ENCODE data around the gene CD93. TPM values are rescaled to one million over a fixed set of nuclear protein-coding genes. Genes with fewer than 3 reads are reported as not detected.

The CD93 gene
- total and polyA plus RNA-seq, 2 donors: 52.6 to 72.8 TPM

GRCh38 chr20:23079016-23079351 lies 7.1 kb downstream of the CD93 start:
- WGBS: 65% methylated on average over 6 of the region's 6 CpGs
- no peak for DNase-seq (ENCODE audit: extremely low spot score)
- Histone ChIP-seq H3K27ac (ENCODE audit: low read depth) (no peak overlapping the region), H3K4me3 (ENCODE audit: low read depth, low read length) (no peak overlapping the region), H3K36me3 (ENCODE audit: insufficient read depth) (no peaks in the 10 kb centered on the region), H3K4me1 (ENCODE audit: insufficient read depth) (peaks cover 1% of the 10 kb centered on the region)

DNA sequence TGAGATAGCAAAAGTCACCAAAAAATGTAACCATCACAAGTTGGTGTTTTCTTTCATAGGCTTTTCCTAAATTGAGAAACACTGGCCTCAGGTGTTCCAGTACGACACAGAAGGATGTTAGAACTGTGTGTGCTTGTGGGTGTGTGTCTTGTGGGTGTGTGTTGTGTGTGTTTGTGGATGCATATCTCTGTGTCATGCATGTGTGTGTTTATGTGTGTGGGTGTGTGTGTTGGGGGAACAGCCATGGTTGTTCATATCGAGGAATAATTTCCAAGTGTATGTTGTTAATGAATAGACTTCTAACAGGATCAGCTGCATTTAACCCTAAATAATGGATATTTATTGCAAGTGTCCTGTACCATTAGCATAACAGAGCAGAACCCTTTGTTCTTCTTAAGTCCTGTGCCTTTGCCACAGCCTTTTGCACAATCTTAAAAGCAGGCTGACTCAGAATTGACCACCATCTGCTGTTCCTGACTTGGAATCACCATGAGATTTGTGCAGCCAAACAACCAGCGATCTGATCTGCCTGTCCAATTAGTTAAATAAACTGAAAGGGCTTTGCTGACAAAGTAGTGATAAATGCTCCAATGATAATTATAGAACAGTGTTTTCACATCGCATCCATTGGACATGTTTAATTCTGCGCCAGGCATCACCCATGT lies 7.6 kb downstream of the CD93 start:
- WGBS: 69% methylated on average over 5 of the region's 5 CpGs
- Histone ChIP-seq H3K27ac (ENCODE audit: low read depth) (no peak overlapping the region), H3K4me3 (ENCODE audit: low read depth, low read length) (no peak overlapping the region), H3K36me3 (ENCODE audit: insufficient read depth) (no peaks in the 10 kb centered on the region), H3K4me1 (ENCODE audit: insufficient read depth) (peaks cover 1% of the 10 kb centered on the region)
- DNase-seq (ENCODE audit: extremely low spot score): no peak

GRCh38 chr20:23077277-23077676 lies 8.8 kb downstream of the CD93 start:
- no peak for DNase-seq (ENCODE audit: extremely low spot score)
- no peak overlapping the region for H3K4me3 ChIP-seq (ENCODE audit: low read depth, low read length)
- 95% methylated on average over 4 of the region's 4 CpGs for WGBS
- peaks cover 1% of the 10 kb centered on the region for H3K4me1 ChIP-seq (ENCODE audit: insufficient read depth)
- no peak overlapping the region for H3K27ac ChIP-seq (ENCODE audit: low read depth)
- no peaks in the 10 kb centered on the region for H3K36me3 ChIP-seq (ENCODE audit: insufficient read depth)

- H3K4me1 ChIP-seq (ENCODE audit: insufficient read depth): peaks cover 1% of the 10 kb centered on the region
- 92% methylated on average over 3 of the region's 3 CpGs for WGBS
- no peak overlapping the region for H3K27ac ChIP-seq (ENCODE audit: low read depth)
- H3K36me3 ChIP-seq (ENCODE audit: insufficient read depth): no peaks in the 10 kb centered on the region
- DNase-seq (ENCODE audit: extremely low spot score): no peak
- H3K4me3 ChIP-seq (ENCODE audit: low read depth, low read length): no peak overlapping the region
These were observed 12.1 kb downstream of the CD93 start for GRCh38 chr20:23074052-23074451.

DNA sequence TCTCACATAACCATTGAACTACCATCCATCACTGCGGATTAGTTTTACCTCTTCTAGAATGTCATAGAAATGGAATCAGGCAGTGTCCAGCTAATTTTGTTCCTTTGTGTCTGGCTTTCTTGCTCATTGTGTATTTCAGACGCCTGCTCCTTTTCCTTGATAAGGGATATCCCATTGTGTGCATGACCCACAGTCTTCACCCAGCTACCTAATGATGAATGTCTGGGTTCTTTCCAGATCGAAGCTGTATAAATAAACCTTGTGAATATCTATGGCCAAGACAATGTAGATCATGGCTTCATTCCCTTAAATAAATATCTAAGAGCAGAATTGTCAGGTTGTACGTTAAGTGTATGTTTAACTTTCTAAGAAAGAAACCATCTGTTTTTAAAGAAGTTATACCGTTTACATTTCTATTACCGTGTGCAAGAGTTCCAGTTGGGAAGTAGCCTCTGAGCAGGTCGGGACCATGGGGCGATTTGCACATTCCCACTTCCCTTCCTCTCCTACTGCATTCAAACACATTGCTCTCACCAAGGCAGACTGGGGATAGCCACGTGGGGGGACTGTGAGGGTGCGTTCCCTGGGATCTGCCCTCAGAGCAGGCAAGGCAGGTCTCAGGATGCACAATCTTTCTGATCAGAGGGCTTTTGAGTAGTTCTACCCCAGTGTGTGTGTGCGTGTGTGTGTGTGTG lies 13.1 kb downstream of the CD93 start:
- Histone ChIP-seq H3K4me3 (ENCODE audit: low read depth, low read length) (no peak overlapping the region), H3K27ac (ENCODE audit: low read depth) (no peak overlapping the region), H3K4me1 (ENCODE audit: insufficient read depth) (no peaks in the 10 kb centered on the region), H3K36me3 (ENCODE audit: insufficient read depth) (no peaks in the 10 kb centered on the region)
- 69% methylated on average over 11 of the region's 11 CpGs for WGBS
- DNase-seq (ENCODE audit: extremely low spot score): no peak

DNA sequence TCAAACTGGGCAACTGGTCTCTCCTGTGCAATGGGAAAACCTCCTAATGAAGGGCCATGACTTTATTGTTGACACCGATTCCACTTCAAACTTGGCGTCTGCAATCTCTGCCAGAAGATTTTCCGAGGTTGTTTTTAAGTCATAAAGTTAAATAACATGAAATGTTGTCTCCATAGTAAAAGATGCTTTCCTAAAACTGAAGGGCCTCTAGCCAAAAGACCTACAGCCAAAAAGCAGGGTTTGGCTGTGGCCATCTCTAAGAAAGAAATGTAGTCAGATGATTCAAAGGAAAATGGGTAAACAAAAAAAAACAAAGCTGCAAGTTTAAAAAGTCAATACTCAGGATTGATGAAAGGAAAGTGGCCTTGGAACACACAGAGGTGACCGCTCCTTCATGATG lies 14.1 kb downstream of the CD93 start:
- no peak overlapping the region for H3K4me3 ChIP-seq (ENCODE audit: low read depth, low read length)
- H3K4me1 ChIP-seq (ENCODE audit: insufficient read depth): no peaks in the 10 kb centered on the region
- DNase-seq (ENCODE audit: extremely low spot score): no peak
- no peaks in the 10 kb centered on the region for H3K36me3 ChIP-seq (ENCODE audit: insufficient read depth)
- WGBS: 69% methylated on average over 4 of the region's 4 CpGs
- H3K27ac ChIP-seq (ENCODE audit: low read depth): no peak overlapping the region

DNA sequence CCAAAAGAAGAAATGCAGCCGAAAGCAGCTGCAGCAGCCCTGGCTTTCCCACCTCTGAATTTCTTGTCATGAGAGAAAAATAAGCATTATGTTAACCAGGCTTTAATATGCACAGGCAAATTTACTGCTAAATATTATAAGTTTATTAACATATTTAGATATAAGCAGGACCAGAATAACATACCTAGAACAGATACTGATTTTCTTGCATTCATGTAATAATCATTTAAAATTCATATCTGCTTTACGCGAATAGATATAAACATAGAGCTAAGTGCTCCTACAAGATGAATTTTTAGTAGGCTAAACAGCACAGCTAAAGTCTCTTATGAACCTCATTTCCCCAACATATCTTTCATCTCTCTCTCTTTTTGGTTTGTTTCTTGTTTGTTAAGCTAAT lies 14.7 kb downstream of the CD93 start:
- 79% methylated on average over 3 of the region's 3 CpGs for WGBS
- no peaks in the 10 kb centered on the region for H3K36me3 ChIP-seq (ENCODE audit: insufficient read depth)

DNA sequence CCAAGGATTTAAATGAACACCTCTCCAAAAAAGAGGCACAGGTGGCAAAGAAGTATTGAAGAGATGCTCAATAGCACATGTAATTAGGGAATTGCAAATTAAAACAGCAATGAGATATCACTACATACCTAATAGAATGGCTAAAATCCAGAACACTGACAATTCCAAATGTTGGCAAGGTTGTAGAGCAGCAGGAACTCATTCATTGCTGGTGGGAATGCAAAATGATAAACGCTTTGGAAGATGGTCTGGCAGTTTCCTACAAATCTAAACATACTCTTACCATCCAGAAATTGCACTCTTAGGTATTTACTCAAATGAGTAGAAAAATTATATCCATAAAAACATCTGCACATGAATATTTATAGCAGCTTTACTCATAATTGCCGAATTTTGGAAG lies 17.0 kb downstream of the CD93 start:
- H3K4me1 ChIP-seq (ENCODE audit: insufficient read depth): no peaks in the 10 kb centered on the region
- WGBS: 80% methylated on average over 2 of the region's 2 CpGs
- no peak for DNase-seq (ENCODE audit: extremely low spot score)
- H3K27ac ChIP-seq (ENCODE audit: low read depth): no peak overlapping the region
- H3K36me3 ChIP-seq (ENCODE audit: insufficient read depth): no peaks in the 10 kb centered on the region
- H3K4me3 ChIP-seq (ENCODE audit: low read depth, low read length): no peak overlapping the region

More for the DNA sequence above, 14.7 kb downstream of the CD93 start:
- no peaks in the 10 kb centered on the region for H3K4me1 ChIP-seq (ENCODE audit: insufficient read depth)
- no peak overlapping the region for H3K27ac ChIP-seq (ENCODE audit: low read depth)
- DNase-seq (ENCODE audit: extremely low spot score): no peak
- H3K4me3 ChIP-seq (ENCODE audit: low read depth, low read length): no peak overlapping the region

DNA sequence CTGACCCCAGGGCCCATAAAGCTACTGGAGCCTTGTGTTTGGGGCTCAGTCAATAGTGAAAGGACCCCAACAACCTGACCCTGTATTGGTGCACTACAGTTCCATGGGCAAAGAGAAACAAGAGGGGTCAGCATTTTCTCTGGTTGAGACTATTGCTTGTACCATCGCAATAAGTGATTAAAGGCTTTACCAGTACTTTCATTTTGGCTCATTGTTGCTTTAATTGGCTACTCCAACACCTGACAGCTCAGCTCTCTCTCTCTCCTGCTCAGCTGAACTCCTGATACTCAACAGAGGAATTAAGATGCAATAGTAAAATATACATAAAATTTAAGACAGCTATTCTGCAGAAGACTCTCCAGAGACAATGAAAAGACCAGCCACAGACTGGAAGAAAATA lies 17.8 kb downstream of the CD93 start:
- 92% methylated on average over 1 of the region's 1 CpG for WGBS
- no peak for DNase-seq (ENCODE audit: extremely low spot score)

GRCh38 chr20:23066772-23067171 lies 19.4 kb downstream of the CD93 start:
- Histone ChIP-seq H3K4me1 (ENCODE audit: insufficient read depth) (no peaks in the 10 kb centered on the region), H3K27ac (ENCODE audit: low read depth) (no peak overlapping the region), H3K36me3 (ENCODE audit: insufficient read depth) (no peaks in the 10 kb centered on the region), H3K4me3 (ENCODE audit: low read depth, low read length) (no peak overlapping the region)
- DNase-seq (ENCODE audit: extremely low spot score): no peak
- 87% methylated on average over 3 of the region's 3 CpGs for WGBS

More for the DNA sequence above, 17.8 kb downstream of the CD93 start:
- no peaks in the 10 kb centered on the region for H3K36me3 ChIP-seq (ENCODE audit: insufficient read depth)
- no peak overlapping the region for H3K27ac ChIP-seq (ENCODE audit: low read depth)
- H3K4me1 ChIP-seq (ENCODE audit: insufficient read depth): no peaks in the 10 kb centered on the region
- no peak overlapping the region for H3K4me3 ChIP-seq (ENCODE audit: low read depth, low read length)

DNA sequence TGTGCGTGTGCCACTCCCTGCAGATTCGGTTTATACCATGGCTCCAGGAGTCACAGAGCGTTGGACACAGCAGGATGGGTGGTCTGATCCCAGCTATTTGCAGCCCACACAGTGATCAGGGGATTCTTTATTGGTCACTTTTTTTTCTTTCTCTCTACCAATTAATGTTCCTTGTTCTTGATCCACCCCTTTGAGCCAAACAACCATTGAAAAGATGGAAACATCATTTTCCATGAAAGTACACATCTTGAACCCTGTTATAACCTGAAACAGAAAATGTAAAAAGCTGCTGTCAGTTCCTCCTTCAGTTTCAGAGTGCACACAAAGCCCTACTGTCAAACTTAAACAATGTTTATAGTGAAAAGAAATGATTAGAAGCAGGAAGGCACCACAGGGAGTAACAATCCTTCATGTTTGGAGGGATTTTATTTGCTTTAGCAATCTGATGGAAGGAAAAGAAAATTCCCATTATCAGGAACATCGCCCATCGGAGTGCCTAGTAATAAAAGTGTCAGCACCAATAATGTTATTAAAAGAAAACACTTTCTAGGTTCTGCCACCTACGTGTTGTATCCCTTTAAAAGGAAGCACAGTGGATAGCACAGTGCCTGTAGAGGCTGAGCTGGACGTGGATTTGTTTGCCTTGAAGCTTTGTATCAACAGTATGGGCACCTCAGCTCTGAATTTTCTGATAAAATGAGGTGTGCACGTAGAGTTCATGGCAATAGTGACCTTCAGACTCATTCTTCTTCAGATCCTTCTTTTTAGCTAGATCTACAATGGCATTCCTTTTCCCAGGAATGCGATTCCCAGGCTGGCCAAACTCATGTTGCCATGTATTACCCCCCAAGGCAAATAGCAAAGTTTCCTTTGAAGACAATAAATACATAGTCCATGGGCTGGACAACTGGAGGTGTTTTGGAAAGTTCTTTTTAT lies 20.6 kb downstream of the CD93 start:
- no peaks in the 10 kb centered on the region for H3K4me1 ChIP-seq (ENCODE audit: insufficient read depth)
- no peaks in the 10 kb centered on the region for H3K36me3 ChIP-seq (ENCODE audit: insufficient read depth)
- WGBS: 56% methylated on average over 9 of the region's 9 CpGs
- no peak for DNase-seq (ENCODE audit: extremely low spot score)
- no peak overlapping the region for H3K27ac ChIP-seq (ENCODE audit: low read depth)
- H3K4me3 ChIP-seq (ENCODE audit: low read depth, low read length): no peak overlapping the region

DNA sequence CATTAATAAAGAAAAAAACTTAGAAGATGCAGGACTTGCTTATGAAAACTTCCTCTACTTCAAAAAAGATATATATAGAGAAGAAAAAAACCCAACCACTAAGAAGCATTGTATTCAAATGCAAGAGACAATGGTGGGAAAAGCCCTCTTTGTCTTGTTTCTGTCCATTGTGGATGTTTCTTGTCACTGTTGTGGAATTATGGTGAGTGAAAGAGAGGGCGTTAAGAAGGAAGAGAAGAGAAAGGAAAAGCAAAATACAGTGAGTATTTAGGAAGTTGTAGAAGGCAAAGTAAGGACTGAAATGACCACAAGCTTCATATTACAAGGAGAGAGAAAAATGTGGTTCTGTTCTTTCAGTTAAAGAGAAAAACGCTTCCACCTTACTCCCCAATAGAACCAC lies 22.5 kb downstream of the CD93 start:
- no peak overlapping the region for H3K4me3 ChIP-seq (ENCODE audit: low read depth, low read length)
- H3K27ac ChIP-seq (ENCODE audit: low read depth): no peak overlapping the region
- H3K36me3 ChIP-seq (ENCODE audit: insufficient read depth): no peaks in the 10 kb centered on the region
- WGBS: 77% methylated on average over 2 of the region's 2 CpGs
- H3K4me1 ChIP-seq (ENCODE audit: insufficient read depth): no peaks in the 10 kb centered on the region
- no peak for DNase-seq (ENCODE audit: extremely low spot score)

DNA sequence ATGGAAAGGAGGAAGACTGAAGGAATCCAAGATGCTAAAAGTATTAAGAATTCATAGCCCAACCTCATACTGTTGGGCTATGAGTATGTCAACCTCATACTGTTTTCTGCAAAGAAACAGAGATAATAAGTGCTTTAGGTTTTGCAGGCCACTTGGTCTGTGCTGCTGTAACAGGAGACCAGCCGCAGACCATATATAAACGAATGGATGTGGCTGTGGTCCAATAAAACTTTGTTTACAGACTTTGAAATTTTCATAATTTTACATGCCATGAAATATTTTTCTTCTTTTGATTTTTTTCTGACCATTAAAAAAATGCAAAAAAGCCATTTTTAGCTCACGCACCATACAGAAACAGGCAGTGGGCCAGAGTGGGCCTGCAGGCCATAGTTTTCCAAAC lies 23.0 kb downstream of the CD93 start:
- H3K36me3 ChIP-seq (ENCODE audit: insufficient read depth): no peaks in the 10 kb centered on the region
- DNase-seq (ENCODE audit: extremely low spot score): no peak
- H3K4me3 ChIP-seq (ENCODE audit: low read depth, low read length): no peak overlapping the region
- WGBS: 73% methylated on average over 3 of the region's 3 CpGs
- no peaks in the 10 kb centered on the region for H3K4me1 ChIP-seq (ENCODE audit: insufficient read depth)
- H3K27ac ChIP-seq (ENCODE audit: low read depth): no peak overlapping the region

DNA sequence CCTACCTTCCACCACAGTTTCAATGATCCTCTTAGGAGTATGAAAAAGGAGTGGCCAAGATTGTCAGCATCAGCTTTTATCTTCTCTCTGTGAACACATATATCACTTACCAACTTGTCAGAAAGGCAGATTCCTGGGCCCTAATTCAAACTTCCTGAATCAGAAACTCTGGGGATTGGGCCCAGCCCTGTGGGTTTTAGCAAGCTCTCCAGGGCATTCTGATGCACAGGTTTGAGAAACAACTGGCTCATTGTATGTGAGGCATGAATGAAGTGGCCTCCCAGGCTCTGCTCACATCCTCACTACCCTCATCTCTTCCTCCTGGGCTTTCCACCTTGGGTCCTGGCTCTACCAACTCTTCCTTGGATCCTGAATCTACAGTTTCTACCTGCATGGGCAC lies 23.5 kb downstream of the CD93 start:
- H3K4me3 ChIP-seq (ENCODE audit: low read depth, low read length): no peak overlapping the region
- no peaks in the 10 kb centered on the region for H3K36me3 ChIP-seq (ENCODE audit: insufficient read depth)
- no peak overlapping the region for H3K27ac ChIP-seq (ENCODE audit: low read depth)
- no peak for DNase-seq (ENCODE audit: extremely low spot score)
- H3K4me1 ChIP-seq (ENCODE audit: insufficient read depth): no peaks in the 10 kb centered on the region

Measured in urinary bladder (tissue), 4 donors.